Measurements from ENCODE around the gene TAB2.

GRCh38 chr6:149285626-149286025 is 31.9 kb upstream of the TAB2 start:
- no peak for TF ChIP-seq CTCF (IDR thresholded peaks at IDR 0.05)
- no peak for TF ChIP-seq POLR2A (IDR thresholded peaks at IDR 0.05)
